K562 (cell line): ENCODE results near the gene MYOM1. TPM values are rescaled to one million over a fixed set of nuclear protein-coding genes. Genes with fewer than 3 reads are reported as not detected.

Experiments used
- ELF4 ChIP-seq: fragments of 450-650 bp; formaldehyde crosslinking; IDR thresholded peaks from 2 replicates; pipeline ENCODE4 v1.4.0; 2022; ENCODE audit warnings: missing genetic modification characterization
- GABPB1 ChIP-seq: sonication (generic); formaldehyde crosslinking; IDR thresholded peaks from 2 replicates; pipeline ENCODE4 v1.8.0; 2022; ENCODE audit warnings: mild to moderate bottlenecking, missing genetic modification reagents
- MAFF ChIP-seq: IDR thresholded peaks from 2 replicates; pipeline ENCODE4 v1.6.1; 2012; ENCODE audit warnings: low read length, improper control_type of control experiment
- MBD2 ChIP-seq: sonication (generic); IDR thresholded peaks from 2 replicates; pipeline ENCODE4 v1.6.1; 2016; ENCODE audit warnings: low read depth, borderline replicate concordance
- RBM34 ChIP-seq: fragments of 200-400 bp; formaldehyde crosslinking; IDR thresholded peaks from 2 replicates; pipeline ENCODE4 v1.6.1; 2018; ENCODE audit warnings: low read length, borderline replicate concordance; ENCODE audit not compliant: insufficient read depth
- SMARCB1 ChIP-seq: IDR thresholded peaks from 2 replicates; pipeline ENCODE4 v1.6.1; 2011; ENCODE audit warnings: improper control_type of control experiment, low read depth; ENCODE audit not compliant: insufficient read length
- XRCC4 ChIP-seq: IDR thresholded peaks from one replicate; pipeline ENCODE4 v1.6.1; 2011; ENCODE audit not compliant: insufficient read depth, insufficient read length; ENCODE audit errors: extremely low read depth
- ZFP91 ChIP-seq: sonication (generic); formaldehyde crosslinking; IDR thresholded peaks from 2 replicates; pipeline ENCODE4 v1.8.0; 2022; ENCODE audit warnings: mild to moderate bottlenecking, missing genetic modification reagents
- ZNF347 ChIP-seq: fragments of 450-650 bp; formaldehyde crosslinking; IDR thresholded peaks from 2 replicates; pipeline ENCODE4 v1.4.0; 2020; ENCODE audit warnings: low read depth, mild to moderate bottlenecking, moderate library complexity
- ZNF609 ChIP-seq: sonication (generic); formaldehyde crosslinking; IDR thresholded peaks from 2 replicates; pipeline ENCODE4 v1.8.1; 2023; ENCODE audit warnings: missing genetic modification reagents, mild to moderate bottlenecking, borderline replicate concordance
- ZNF707 ChIP-seq: fragments of 250-450 bp; sonication (Bioruptor Pico); conservative IDR thresholded peaks from 2 replicates; pipeline ENCODE4 v1.8.0; 2022; ENCODE audit warnings: inconsistent platforms, mild to moderate bottlenecking, moderate library complexity
- ZNF77 ChIP-seq: fragments of 250-450 bp; sonication (Bioruptor Pico); IDR thresholded peaks from 2 replicates; pipeline ENCODE4 v1.5.0; 2020
- ZNF778 ChIP-seq: fragments of 450-650 bp; formaldehyde crosslinking; IDR thresholded peaks from 2 replicates; pipeline ENCODE4 v1.4.0; 2020; ENCODE audit warnings: mild to moderate bottlenecking, moderate library complexity
- polyA plus RNA-seq, 8 experiments: library from polyadenylated mRNA; depleted of rRNA in 4 of 8; stranded (reverse) in 5 of 8; unstranded in 3 of 8; fragments of >200 nt; fragmentation: Nextera tagmentation in 2 of 8; fragmentation: Illumina TruSeq in 1 of 8; extraction: Ambion mirVana in 2 of 8; extraction: Trizol in 1 of 8; gene quantifications; 2 replicates each; pipeline versions ENCODE4 v1.2.1 to v1.2.3, GENCODE V29; 2011 to 2014; ENCODE audit warnings: inconsistent platforms in 1 of 8, missing spikeins in 1 of 8
- total RNA-seq, 7 experiments: library from RNA; depleted of rRNA in 6 of 7; stranded (reverse); fragments of >200 nt in 6 of 7; fragmentation: Illumina TruSeq in 2 of 7; extraction: Trizol in 2 of 7; gene quantifications; 2 replicates each; pipeline versions ENCODE4 v1.2.1 to v1.2.3, GENCODE V29; 2011 to 2021; ENCODE audit warnings: low replicate concordance in 1 of 7
- TF ChIP-seq, protein P1 (sequence below): IDR thresholded peaks from 2 replicates; pipeline ENCODE4 v1.6.1; 2016; ENCODE audit warnings: missing genetic modification characterization, missing compliant biosample characterization
- TF ChIP-seq, protein P2 (sequence below): IDR thresholded peaks from 3 replicates; pipeline ENCODE4 v1.6.1; 2011; ENCODE audit warnings: borderline replicate concordance, mild to moderate bottlenecking, moderate library complexity; ENCODE audit not compliant: insufficient read length; ENCODE audit errors: extremely low read depth
- TF ChIP-seq, protein P3 (sequence below): fragments of 450-650 bp; IDR thresholded peaks from 2 replicates; pipeline ENCODE4 v1.6.1; 2016; ENCODE audit warnings: antibody characterized with exemption

MYOM1 gene
- total and polyA plus RNA-seq, 9 of the 15 experiments (the other 6 are each of a cell fraction or from before 2014, with no cell fraction given) = 0.01 to 0.62 (median 0.25) TPM

DNA sequence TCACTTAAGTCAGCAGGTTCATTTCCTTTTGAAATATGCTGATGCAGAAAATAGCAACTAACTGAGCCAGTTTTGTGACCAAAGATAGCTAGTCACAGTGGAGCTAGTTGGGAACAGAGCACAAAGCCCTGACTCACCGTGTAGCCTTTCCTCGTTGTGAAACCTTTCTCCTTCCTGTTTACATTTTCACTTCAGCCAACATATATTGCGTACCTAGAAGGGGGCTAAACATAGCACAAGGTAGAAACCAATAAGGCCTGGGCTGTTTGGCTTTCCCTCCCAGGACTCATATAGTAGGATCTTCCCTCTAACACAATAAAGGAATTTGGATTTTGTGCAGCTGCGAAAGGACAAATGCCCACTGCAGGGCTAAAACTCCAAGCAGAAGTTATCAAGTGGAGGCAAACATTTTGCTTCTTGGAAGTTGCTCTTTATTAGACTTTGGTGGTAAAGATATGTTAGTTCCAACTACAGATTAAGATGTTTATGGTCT lies 182.3 kb downstream of the MYOM1 start (continued):
- peak; percentile 91 for TF ChIP-seq MAFF
- TF ChIP-seq ZFP91 (CRISPR knock-in tag) = no peak
- TF ChIP-seq, protein P1, sequence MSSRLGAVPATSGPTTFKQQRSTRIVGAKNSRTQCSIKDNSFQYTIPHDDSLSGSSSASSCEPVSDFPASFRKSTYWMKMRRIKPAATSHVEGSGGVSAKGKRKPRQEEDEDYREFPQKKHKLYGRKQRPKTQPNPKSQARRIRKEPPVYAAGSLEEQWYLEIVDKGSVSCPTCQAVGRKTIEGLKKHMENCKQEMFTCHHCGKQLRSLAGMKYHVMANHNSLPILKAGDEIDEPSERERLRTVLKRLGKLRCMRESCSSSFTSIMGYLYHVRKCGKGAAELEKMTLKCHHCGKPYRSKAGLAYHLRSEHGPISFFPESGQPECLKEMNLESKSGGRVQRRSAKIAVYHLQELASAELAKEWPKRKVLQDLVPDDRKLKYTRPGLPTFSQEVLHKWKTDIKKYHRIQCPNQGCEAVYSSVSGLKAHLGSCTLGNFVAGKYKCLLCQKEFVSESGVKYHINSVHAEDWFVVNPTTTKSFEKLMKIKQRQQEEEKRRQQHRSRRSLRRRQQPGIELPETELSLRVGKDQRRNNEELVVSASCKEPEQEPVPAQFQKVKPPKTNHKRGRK = no peak
- TF ChIP-seq MBD2 = no peak
- no peak for TF ChIP-seq ELF4
- TF ChIP-seq XRCC4 = no peak
- no peak for TF ChIP-seq ZNF609 (CRISPR knock-in tag)
- TF ChIP-seq ZNF77 (CRISPR knock-in tag) = no peak
- no peak for TF ChIP-seq ZNF347 (CRISPR knock-in tag)
- TF ChIP-seq SMARCB1 = no peak
- peak; percentile 73; the same call in 1 of the 2 replicates for TF ChIP-seq GABPB1
- TF ChIP-seq ZNF778 (CRISPR knock-in tag) = no peak
- TF ChIP-seq, protein P2, sequence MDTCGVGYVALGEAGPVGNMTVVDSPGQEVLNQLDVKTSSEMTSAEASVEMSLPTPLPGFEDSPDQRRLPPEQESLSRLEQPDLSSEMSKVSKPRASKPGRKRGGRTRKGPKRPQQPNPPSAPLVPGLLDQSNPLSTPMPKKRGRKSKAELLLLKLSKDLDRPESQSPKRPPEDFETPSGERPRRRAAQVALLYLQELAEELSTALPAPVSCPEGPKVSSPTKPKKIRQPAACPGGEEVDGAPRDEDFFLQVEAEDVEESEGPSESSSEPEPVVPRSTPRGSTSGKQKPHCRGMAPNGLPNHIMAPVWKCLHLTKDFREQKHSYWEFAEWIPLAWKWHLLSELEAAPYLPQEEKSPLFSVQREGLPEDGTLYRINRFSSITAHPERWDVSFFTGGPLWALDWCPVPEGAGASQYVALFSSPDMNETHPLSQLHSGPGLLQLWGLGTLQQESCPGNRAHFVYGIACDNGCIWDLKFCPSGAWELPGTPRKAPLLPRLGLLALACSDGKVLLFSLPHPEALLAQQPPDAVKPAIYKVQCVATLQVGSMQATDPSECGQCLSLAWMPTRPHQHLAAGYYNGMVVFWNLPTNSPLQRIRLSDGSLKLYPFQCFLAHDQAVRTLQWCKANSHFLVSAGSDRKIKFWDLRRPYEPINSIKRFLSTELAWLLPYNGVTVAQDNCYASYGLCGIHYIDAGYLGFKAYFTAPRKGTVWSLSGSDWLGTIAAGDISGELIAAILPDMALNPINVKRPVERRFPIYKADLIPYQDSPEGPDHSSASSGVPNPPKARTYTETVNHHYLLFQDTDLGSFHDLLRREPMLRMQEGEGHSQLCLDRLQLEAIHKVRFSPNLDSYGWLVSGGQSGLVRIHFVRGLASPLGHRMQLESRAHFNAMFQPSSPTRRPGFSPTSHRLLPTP = no peak
- no peak for TF ChIP-seq ZNF707
- TF ChIP-seq, protein P3, sequence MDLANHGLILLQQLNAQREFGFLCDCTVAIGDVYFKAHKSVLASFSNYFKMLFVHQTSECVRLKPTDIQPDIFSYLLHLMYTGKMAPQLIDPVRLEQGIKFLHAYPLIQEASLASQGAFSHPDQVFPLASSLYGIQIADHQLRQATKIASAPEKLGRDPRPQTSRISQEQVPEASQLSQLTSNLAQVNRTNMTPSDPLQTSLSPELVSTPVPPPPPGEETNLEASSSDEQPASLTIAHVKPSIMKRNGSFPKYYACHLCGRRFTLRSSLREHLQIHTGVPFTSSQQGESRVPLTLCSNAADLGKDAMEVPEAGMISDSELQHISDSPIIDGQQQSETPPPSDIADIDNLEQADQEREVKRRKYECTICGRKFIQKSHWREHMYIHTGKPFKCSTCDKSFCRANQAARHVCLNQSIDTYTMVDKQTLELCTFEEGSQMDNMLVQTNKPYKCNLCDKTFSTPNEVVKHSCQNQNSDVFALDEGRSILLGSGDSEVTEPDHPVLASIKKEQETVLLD = 0 out of 2 replicates have a peak, but pooled peaks have one; percentile 16
- no peak for TF ChIP-seq RBM34
